K562 (cell line): ENCODE data around the gene ACE.

Experiments used
- RAD21 ChIP-seq, 2 experiments: fragments of 250-450 bp in 1 of 2; fragments of 450-650 bp in 1 of 2; sonication (Bioruptor Pico) in 1 of 2; formaldehyde crosslinking in 1 of 2; IDR thresholded peaks in 1 of 2; conservative IDR thresholded peaks in 1 of 2; 2 replicates each; pipeline versions ENCODE4 v1.4.0 to v1.8.0; 2020 to 2022; ENCODE audit warnings: mild to moderate bottlenecking in 2 of 2, moderate library complexity in 1 of 2
- USF1 ChIP-seq: sonication (generic); formaldehyde crosslinking; IDR thresholded peaks from 2 replicates; pipeline ENCODE4 v1.9.0; 2022; ENCODE audit warnings: mild to moderate bottlenecking, missing genetic modification reagents

GRCh38 chr17:63446753-63447470 lies 29.9 kb upstream of the ACE start:
- TF ChIP-seq RAD21 (CRISPR knock-in tag; conservative IDR thresholded peaks at IDR 0.05 in 1 of 2, IDR thresholded peaks at IDR 0.05 in 1 of 2) (peak; percentile 38 to 64; a peak in 2 of 4 replicates), USF1 (CRISPR knock-in tag) (no peak)
